K562 (cell line): Measurements from ENCODE around the gene RPF1.

Experiments used
- ARID3A ChIP-seq: IDR thresholded peaks from 2 replicates; pipeline ENCODE4 v1.6.1; 2012; ENCODE audit warnings: low read depth, low read length, improper control_type of control experiment, borderline replicate concordance
- CCAR2 ChIP-seq: fragments of 200-400 bp; formaldehyde crosslinking; IDR thresholded peaks from 2 replicates; pipeline ENCODE4 v1.6.1; 2017; ENCODE audit warnings: mild to moderate bottlenecking, low read depth, low read length
- CHCHD3 ChIP-seq: fragments of 250-450 bp; sonication (Bioruptor Pico); IDR thresholded peaks from 2 replicates; pipeline ENCODE4 v2.1.2; 2022; ENCODE audit warnings: mild to moderate bottlenecking
- EP300 ChIP-seq: IDR thresholded peaks from 2 replicates; pipeline ENCODE4 v1.6.1; 2012; ENCODE audit warnings: low read length, improper control_type of control experiment
- HDAC2 ChIP-seq: fragments of 450-650 bp; IDR thresholded peaks from 2 replicates; pipeline ENCODE4 v1.6.1; 2016; ENCODE audit warnings: mild to moderate bottlenecking
- SMARCE1 ChIP-seq: fragments of 450-650 bp; IDR thresholded peaks from 2 replicates; pipeline ENCODE4 v1.7.1; 2016; ENCODE audit warnings: mild to moderate bottlenecking
- USF2 ChIP-seq: sonication (generic); formaldehyde crosslinking; IDR thresholded peaks from 2 replicates; pipeline ENCODE4 v1.5.0; 2020; ENCODE audit warnings: missing genetic modification reagents

GRCh38 chr1:84479998-84480397, 932 bp downstream of the RPF1 start:
- TF ChIP-seq ARID3A (no peak), CHCHD3 (CRISPR knock-in tag) (no peak), USF2 (CRISPR knock-in tag) (no peak), CCAR2 (no peak), HDAC2 (no peak), SMARCE1 (no peak; the same call in 1 of the 2 replicates), EP300 (no peak)
